GM19025 (cell line): ENCODE measurements around the gene TMF1.

Experiments used
- ATAC-seq: cut with Tn5 transposase; IDR thresholded peaks from one replicate; pipeline ENCODE4 v1.9.1; 2021; ENCODE audit warnings: mild to moderate bottlenecking, low read depth, moderate library complexity; ENCODE audit not compliant: unreplicated experiment

The TMF1 gene

GRCh38 chr3:69080233-69080920 lies 28.2 kb upstream of the TMF1 start, which contains the start of gene UBA3:
Gene UBA3, minus strand, starts transcription at chr3:69080365. Its CDS starts 12 bp downstream, at chr3:69080353.
- peak; percentile 42 for ATAC-seq

GRCh38 chr3:69079269-69080159 lies 27.4 kb upstream of the TMF1 start:
- ATAC-seq: peak; percentile 10

- no peak for ATAC-seq
These were observed 20.8 kb upstream of the TMF1 start for GRCh38 chr3:69072928-69073327.

GRCh38 chr3:69066121-69066520 lies 14.0 kb upstream of the TMF1 start:
- no peak for ATAC-seq

GRCh38 chr3:69065318-69065964 lies 13.3 kb upstream of the TMF1 start:
- no peak for ATAC-seq

GRCh38 chr3:69063636-69064035 lies 11.5 kb upstream of the TMF1 start:
- no peak for ATAC-seq

GRCh38 chr3:69059688-69060087 lies 7.6 kb upstream of the TMF1 start:
- ATAC-seq: no peak

GRCh38 chr3:69058947-69059224 lies 6.8 kb upstream of the TMF1 start:
- no peak for ATAC-seq

GRCh38 chr3:69058180-69058946 lies 6.2 kb upstream of the TMF1 start:
- peak; percentile 84 for ATAC-seq

GRCh38 chr3:69052472-69052898 lies 352 bp upstream of the TMF1 start:
- ATAC-seq: peak; percentile 2

- no peak for ATAC-seq
These were observed 3.1 kb downstream of the TMF1 start for GRCh38 chr3:69048990-69049389.

- ATAC-seq: no peak
These were observed 7.5 kb downstream of the TMF1 start for GRCh38 chr3:69044608-69045007.

- no peak for ATAC-seq
These were observed 18.7 kb downstream of the TMF1 start for GRCh38 chr3:69033470-69033869.

- no peak for ATAC-seq
These were observed 19.4 kb downstream of the TMF1 start for GRCh38 chr3:69032737-69033136.

- no peak for ATAC-seq
These were observed 20.0 kb downstream of the TMF1 start for GRCh38 chr3:69032142-69032541.

GRCh38 chr3:69031635-69032034 lies 20.5 kb downstream of the TMF1 start:
- no peak for ATAC-seq

GRCh38 chr3:69020857-69021256 lies 31.3 kb downstream of the TMF1 start:
- ATAC-seq: no peak

GRCh38 chr3:69020424-69020823 lies 31.7 kb downstream of the TMF1 start:
- no peak for ATAC-seq

GRCh38 chr3:69016901-69017300 lies 35.2 kb downstream of the TMF1 start:
- ATAC-seq: no peak

GRCh38 chr3:69016102-69016501 lies 36.0 kb downstream of the TMF1 start:
- no peak for ATAC-seq
